GM21576 (cell line): ENCODE results near the gene CHST11.
"Not testable (repeated sequence)": the region's sequence is repeated elsewhere in the genome, so short reads cannot be mapped to it uniquely, and the experiment has no call there.

Source experiments
- ATAC-seq: cut with Tn5 transposase; IDR thresholded peaks from one replicate; pipeline ENCODE4 v1.9.1; 2021; ENCODE audit warnings: mild to moderate bottlenecking, moderate library complexity; ENCODE audit not compliant: unreplicated experiment

The CHST11 gene

GRCh38 chr12:104522985-104523722 lies 66.4 kb downstream of the CHST11 start:
- ATAC-seq = no peak

DNA sequence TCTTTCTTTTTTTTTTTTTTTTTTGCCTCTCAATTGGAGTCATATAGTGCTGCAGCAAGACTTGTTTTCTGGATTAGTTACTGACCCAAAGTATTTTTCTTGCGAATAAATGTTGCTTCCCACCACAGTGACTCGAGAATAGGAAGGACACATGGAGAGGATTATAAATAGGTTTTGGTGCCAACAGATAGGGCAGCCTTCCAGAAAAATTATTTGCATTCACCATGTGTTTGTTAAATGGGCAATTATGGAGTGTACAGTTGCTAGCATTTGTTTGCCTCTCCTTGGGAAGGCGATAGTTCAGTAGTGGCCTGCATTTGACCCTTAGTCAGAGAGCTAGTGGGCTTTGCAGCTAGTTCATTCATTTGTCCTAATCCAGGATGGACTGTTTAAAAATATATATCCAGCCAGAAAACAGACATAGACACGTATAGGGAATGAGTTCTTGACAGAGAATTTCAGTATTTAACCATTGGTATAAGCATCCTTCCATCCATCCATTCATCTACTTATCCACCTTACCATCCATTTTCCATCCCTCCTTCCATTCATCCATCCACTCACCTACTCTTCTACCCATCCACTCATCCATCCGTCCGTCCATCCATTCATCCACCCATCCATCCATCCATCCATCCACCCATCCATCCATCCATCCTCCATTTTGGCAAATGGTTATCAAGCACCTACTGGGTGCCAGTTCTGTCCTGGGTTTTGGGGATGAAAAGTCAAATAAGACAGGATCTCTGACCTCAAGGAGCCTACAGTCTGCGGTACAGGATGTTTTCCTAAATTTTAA lies 67.5 kb downstream of the CHST11 start:
- no peak for ATAC-seq

GRCh38 chr12:104526320-104526719 lies 69.6 kb downstream of the CHST11 start:
- no peak for ATAC-seq

DNA sequence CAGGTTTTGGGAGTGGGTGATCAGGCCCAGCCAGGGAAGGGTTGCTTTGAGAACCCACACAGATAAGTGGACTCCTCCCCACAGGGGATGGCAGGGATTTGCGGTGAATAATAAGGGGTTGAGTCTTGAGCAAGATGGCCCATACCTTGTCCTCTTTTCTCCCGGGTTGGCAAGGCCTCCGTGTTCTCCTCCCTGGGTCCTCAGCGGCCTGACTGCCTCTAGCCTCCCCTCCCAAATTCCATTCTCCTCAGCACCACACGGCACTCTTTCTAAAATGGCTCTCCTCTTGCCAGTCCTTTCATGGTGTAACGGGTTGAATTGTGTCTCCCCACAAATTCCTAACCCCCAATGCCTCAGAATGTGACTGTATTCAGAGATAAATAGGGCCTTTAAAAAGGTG lies 70.0 kb downstream of the CHST11 start:
- no peak for ATAC-seq

GRCh38 chr12:104527653-104528052 lies 70.9 kb downstream of the CHST11 start:
- not testable (repeated sequence) for ATAC-seq

- ATAC-seq = no peak
Observed at GRCh38 chr12:104529130-104529874, 72.6 kb downstream of the CHST11 start.

DNA sequence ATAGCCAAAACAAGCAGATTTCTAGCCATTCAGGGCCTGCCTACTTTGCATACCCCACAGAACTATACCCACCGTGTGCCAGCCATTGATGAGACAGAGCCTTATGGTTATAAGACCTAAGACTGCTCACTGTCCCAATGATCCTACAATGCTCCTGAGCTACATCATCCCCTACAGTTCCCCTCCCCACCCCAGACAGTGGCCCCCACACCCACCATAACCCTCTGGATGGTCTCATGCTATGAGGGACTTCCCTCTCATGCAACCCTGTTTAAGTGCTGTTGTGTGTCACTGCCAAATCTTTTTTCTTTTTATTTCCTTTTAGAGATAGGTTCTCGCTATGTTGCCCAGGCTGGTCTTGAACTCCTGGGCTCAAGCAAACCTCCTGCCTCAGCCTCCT lies 75.9 kb downstream of the CHST11 start:
- ATAC-seq = no peak

DNA sequence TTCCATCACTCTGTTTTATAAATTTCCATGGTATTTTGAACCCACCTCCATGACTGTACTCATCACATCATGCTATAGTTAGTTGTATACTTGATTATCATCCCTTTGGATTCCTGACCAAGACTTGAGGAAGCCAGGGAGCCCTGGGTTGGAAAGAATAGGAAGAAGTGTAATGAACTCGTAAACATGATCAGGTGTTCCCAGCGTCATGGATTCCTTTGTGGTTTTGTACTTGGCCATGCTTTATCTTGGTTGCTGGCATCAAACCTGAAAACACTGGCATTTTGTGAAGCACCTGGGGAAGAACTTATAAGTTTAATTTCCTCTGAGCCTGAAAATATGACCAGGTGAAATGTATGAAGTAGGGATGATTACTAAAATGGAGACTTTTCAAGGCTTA lies 76.4 kb downstream of the CHST11 start:
- no peak for ATAC-seq

DNA sequence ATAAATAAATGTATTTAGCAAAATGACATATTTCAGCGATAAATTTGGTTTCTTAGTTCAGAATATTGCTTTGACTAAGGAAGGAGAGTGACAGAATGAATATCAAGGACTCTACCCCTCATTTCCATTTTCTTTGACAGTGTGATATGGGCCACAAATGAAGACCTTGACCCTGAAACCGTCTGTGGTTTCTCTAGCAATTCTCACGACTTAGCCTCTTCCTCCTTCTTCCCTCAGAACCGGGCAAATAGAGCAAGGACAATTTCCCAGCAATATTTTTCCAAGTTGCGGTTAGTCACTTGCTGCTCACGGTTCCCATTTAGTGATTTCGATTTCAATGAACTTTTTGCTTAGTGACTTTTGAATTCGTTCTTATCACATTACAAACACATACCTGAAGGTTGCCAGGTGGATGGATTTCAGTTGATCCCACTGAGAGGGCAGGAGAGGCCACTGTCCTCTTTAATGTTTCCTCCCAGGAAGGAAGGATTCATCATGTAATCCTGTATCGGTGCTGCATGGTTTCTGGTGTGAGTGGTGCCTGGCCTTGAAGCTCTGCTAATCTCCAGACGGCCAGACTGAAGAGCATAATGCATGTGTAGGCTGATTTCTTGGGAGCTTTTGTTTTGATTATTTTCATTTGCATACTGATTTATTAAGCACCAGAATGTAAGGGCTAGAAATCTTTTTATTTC lies 77.6 kb downstream of the CHST11 start:
- no peak for ATAC-seq

GRCh38 chr12:104534857-104535248 lies 78.1 kb downstream of the CHST11 start:
- no peak for ATAC-seq

DNA sequence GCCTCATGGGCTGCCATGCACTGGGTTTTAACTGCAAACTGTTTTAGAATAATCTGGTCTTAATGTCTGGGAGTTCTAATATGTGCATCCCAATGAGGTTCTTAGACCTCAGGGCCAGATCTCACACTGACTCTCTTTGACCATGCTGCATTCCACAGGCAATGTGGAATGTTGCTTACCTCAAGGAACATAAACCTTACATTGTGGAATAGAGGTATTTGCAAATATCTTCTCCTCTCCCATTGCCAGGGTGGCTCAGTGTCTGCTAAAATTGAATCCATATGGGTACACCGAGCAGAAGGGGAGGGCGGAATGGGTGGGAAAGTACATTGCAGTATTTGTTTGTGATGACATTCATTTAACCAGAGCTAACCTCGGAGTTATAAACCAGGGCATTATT lies 78.6 kb downstream of the CHST11 start:
- no peak for ATAC-seq

GRCh38 chr12:104536841-104537240 lies 80.1 kb downstream of the CHST11 start:
- ATAC-seq = no peak

DNA sequence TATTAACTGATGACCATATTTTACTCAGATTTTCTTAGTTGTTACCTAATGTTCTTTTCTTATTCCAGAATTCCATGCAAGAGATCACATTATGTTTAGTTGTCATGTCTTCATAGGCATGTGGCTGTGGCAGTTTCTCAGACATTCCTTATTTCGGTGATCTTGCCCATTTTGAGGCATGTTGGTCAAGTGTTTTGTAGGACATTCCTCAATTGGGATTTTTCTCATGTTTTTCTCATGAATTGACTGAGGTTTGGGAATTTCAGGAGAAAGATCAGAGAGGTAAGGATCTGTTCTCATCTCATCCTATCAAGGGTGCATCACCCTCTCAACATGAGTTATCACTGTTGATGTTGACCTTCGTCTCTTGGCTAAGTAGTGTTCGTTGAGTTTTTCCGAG lies 81.3 kb downstream of the CHST11 start:
- ATAC-seq = no peak

DNA sequence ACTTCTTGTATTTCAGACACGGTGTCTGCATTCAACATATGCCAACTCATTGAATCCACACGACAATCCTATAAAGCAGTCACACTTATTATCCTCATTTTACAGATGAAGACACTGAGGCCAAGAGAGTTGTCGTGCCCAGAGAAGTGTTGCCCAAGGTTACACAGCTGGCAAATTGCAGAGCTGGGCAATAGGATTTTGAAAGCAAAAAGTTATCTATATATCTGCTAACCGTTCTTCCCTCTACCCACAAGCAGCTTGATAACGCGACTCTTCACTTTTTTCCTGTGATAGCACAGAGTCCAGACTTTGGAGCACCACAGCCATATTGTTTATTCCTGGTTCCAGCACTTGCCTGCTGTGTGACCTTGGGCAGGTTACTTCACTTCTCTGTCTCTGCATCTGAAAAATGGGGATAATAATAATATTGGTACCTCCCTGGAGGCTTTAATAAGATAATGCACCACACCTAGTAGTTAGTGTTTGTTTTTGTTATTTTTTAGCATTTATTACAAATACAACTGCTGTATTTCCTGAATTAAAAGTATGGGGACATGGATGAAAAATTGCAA lies 82.2 kb downstream of the CHST11 start:
- no peak for ATAC-seq

DNA sequence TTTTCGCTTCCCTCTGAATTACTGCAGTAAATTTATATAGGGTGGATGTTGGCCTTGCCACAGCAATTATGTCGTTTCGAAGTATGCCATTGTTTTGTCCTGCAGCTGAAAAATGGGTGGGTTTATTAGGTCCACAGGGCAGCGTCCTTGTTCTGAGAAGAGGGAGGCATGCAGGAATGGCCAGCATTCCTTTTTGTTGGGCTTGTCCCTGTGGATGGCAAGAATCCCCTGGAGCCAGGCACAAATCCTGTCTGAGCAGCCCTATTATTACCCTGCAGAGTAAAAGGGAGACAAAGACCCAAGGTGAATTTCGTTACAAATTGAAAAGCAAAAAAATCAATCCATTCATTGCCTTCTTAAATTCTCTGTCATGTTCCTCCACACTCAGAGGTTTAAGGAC lies 88.1 kb downstream of the CHST11 start:
- ATAC-seq = no peak

- ATAC-seq = no peak
Observed at GRCh38 chr12:104546575-104546974, 89.8 kb downstream of the CHST11 start.

GRCh38 chr12:104547235-104547634 lies 90.5 kb downstream of the CHST11 start:
- no peak for ATAC-seq

GRCh38 chr12:104549815-104550480 lies 93.2 kb downstream of the CHST11 start:
- ATAC-seq = no peak

GRCh38 chr12:104551313-104551931 lies 94.7 kb downstream of the CHST11 start:
- no peak for ATAC-seq

GRCh38 chr12:104553421-104553820 lies 96.7 kb downstream of the CHST11 start:
- no peak for ATAC-seq
